ENCODE results near the gene MACC1. TPM values are rescaled to one million over a fixed set of nuclear protein-coding genes. Genes with fewer than 3 reads are reported as not detected.

The MACC1 gene
- total and polyA plus RNA-seq, 4 donors: 2.8 to 45.2 (median 14.7) TPM

- ATAC-seq (ENCODE audit: insufficient read depth, low FRiP score): no peak
- no peak overlapping the region for H3K9ac ChIP-seq (ENCODE audit: insufficient read depth in 1 of 2, low read length in 2 of 2)
- no peak overlapping the region for H3K4me3 ChIP-seq
- H3K27me3 ChIP-seq (ENCODE audit: control insufficient read depth in 3 of 3, insufficient read depth in 3 of 3, low read length in 2 of 3): no peaks in the 10 kb centered on the region
- no peaks in the 10 kb centered on the region for H3K36me3 ChIP-seq (ENCODE audit: control insufficient read depth in 4 of 4, insufficient read depth in 4 of 4, low read length in 4 of 4)
- peak in 2 of 3 donors; percentile 21 to 55 for DNase-seq
- TF ChIP-seq CTCF (IDR thresholded peaks at IDR 0.05; ENCODE audit: control extremely low read depth, extremely low read depth): no peak
- 59 to 69% methylated on average over 3 of the region's 3 CpGs for WGBS, 2 donors
- H3K9me3 ChIP-seq (ENCODE audit: control insufficient read depth in 4 of 4, insufficient read depth in 3 of 4, low read length in 3 of 4): no peaks in the 10 kb centered on the region
- H3K4me1 ChIP-seq (ENCODE audit: control insufficient read depth in 5 of 5, insufficient read depth in 5 of 5, low read length in 5 of 5): no peaks in the 10 kb centered on the region
- H3K27ac ChIP-seq (ENCODE audit: low read depth in 1 of 2, low read length in 1 of 2): no peak overlapping the region
Observed at GRCh38 chr7:20244334-20245120, 27.3 kb upstream of the MACC1 start.

GRCh38 chr7:20241911-20242261 is 24.7 kb upstream of the MACC1 start:
- no peak for TF ChIP-seq CTCF (IDR thresholded peaks at IDR 0.05; ENCODE audit: control extremely low read depth, extremely low read depth)
- WGBS, 2 donors: 71% methylated on average over 2 of the region's 2 CpGs

GRCh38 chr7:20241194-20241910 is 24.2 kb upstream of the MACC1 start:
- no peaks in the 10 kb centered on the region for H3K9me3 ChIP-seq (ENCODE audit: control insufficient read depth in 4 of 4, insufficient read depth in 3 of 4, low read length in 3 of 4)
- ATAC-seq (ENCODE audit: insufficient read depth, low FRiP score) (no peak), DNase-seq (no peak)
- H3K9ac ChIP-seq (ENCODE audit: insufficient read depth in 1 of 2, low read length in 2 of 2): no peak overlapping the region
- no peaks in the 10 kb centered on the region for H3K27me3 ChIP-seq (ENCODE audit: control insufficient read depth in 3 of 3, insufficient read depth in 3 of 3, low read length in 2 of 3)
- no peak overlapping the region for H3K4me3 ChIP-seq
- H3K27ac ChIP-seq (ENCODE audit: low read depth in 1 of 2, low read length in 1 of 2): no peak overlapping the region
- WGBS, 2 donors: 81 to 87% methylated on average over 3 of the region's 3 CpGs
- TF ChIP-seq CTCF (IDR thresholded peaks at IDR 0.05; ENCODE audit: control extremely low read depth, extremely low read depth): no peak
- H3K36me3 ChIP-seq (ENCODE audit: control insufficient read depth in 4 of 4, insufficient read depth in 4 of 4, low read length in 4 of 4): no peaks in the 10 kb centered on the region
- no peaks in the 10 kb centered on the region for H3K4me1 ChIP-seq (ENCODE audit: control insufficient read depth in 5 of 5, insufficient read depth in 5 of 5, low read length in 5 of 5)

More at GRCh38 chr7:20241911-20242261, 24.7 kb upstream of the MACC1 start:
- DNase-seq (no peak), ATAC-seq (ENCODE audit: insufficient read depth, low FRiP score) (no peak)
- H3K4me3 ChIP-seq: no peak overlapping the region
- H3K9me3 ChIP-seq (ENCODE audit: control insufficient read depth in 4 of 4, insufficient read depth in 3 of 4, low read length in 3 of 4): no peaks in the 10 kb centered on the region
- no peaks in the 10 kb centered on the region for H3K36me3 ChIP-seq (ENCODE audit: control insufficient read depth in 4 of 4, insufficient read depth in 4 of 4, low read length in 4 of 4)
- H3K4me1 ChIP-seq (ENCODE audit: control insufficient read depth in 5 of 5, insufficient read depth in 5 of 5, low read length in 5 of 5): no peaks in the 10 kb centered on the region
- H3K27me3 ChIP-seq (ENCODE audit: control insufficient read depth in 3 of 3, insufficient read depth in 3 of 3, low read length in 2 of 3): no peaks in the 10 kb centered on the region
- H3K9ac ChIP-seq (ENCODE audit: insufficient read depth in 1 of 2, low read length in 2 of 2): no peak overlapping the region
- no peak overlapping the region for H3K27ac ChIP-seq (ENCODE audit: low read depth in 1 of 2, low read length in 1 of 2)
